Nephron progenitor cell (in vitro differentiated cells): Measurements from ENCODE around the gene LEKR1.

Experiments
- DNase-seq: peaks from one replicate; pipeline ENCODE4 v3.0.0; 2021
- H3K27ac Mint-ChIP-seq: 2 replicates; pipeline ENCODE4 v1.8.0; 2021; ENCODE audit warnings: mild to moderate bottlenecking, moderate library complexity, mixed read lengths
- H3K27me3 Mint-ChIP-seq: 2 replicates; pipeline ENCODE4 v1.8.0; 2021; ENCODE audit warnings: mild to moderate bottlenecking, low read depth, mixed read lengths; ENCODE audit not compliant: poor library complexity
- H3K36me3 Mint-ChIP-seq: 2 replicates; pipeline ENCODE4 v1.8.0; 2021; ENCODE audit warnings: low read depth, mixed read lengths
- H3K4me1 Mint-ChIP-seq: 2 replicates; pipeline ENCODE4 v1.8.0; 2021; ENCODE audit warnings: mixed read lengths
- H3K4me3 Mint-ChIP-seq: 2 replicates; pipeline ENCODE4 v1.8.0; 2021; ENCODE audit warnings: mild to moderate bottlenecking, moderate library complexity, mixed read lengths
- H3K9me3 Mint-ChIP-seq: 2 replicates; pipeline ENCODE4 v1.8.0; 2021; ENCODE audit warnings: mild to moderate bottlenecking, moderate library complexity, mixed read lengths
- TF ChIP-seq, protein P1 (sequence below): fragments of 200-600 bp; sonication (generic); IDR thresholded peaks from 2 replicates; pipeline ENCODE4 v1.5.0; 2021; ENCODE audit warnings: antibody characterized with exemption

The LEKR1 gene

DNA sequence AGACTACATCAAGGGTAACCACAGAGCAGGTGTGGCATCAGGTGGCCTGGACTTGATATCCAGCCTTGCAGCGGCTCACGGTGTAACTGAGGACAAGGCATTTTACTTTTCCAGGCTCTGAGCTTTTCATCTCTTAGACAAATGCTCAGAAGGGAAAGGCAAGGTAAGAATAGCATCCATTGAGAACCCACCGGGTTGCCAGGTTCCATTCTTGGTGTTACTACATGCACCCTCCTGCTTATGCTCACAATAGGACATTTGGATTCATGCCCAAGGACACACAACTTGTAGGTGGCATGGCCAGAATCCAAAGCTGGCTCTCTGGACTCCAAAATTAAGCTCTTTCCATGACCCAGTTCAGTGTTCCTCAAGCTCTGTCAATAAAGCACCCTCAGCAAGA, 248.3 kb downstream of the LEKR1 start:
- H3K4me1 Mint-ChIP-seq, result peaks cover 50% of the 10 kb centered on the region
- H3K27ac Mint-ChIP-seq, result no peak overlapping the region
- no peak for DNase-seq
- no peaks in the 10 kb centered on the region for H3K27me3 Mint-ChIP-seq
- TF ChIP-seq, protein P1, sequence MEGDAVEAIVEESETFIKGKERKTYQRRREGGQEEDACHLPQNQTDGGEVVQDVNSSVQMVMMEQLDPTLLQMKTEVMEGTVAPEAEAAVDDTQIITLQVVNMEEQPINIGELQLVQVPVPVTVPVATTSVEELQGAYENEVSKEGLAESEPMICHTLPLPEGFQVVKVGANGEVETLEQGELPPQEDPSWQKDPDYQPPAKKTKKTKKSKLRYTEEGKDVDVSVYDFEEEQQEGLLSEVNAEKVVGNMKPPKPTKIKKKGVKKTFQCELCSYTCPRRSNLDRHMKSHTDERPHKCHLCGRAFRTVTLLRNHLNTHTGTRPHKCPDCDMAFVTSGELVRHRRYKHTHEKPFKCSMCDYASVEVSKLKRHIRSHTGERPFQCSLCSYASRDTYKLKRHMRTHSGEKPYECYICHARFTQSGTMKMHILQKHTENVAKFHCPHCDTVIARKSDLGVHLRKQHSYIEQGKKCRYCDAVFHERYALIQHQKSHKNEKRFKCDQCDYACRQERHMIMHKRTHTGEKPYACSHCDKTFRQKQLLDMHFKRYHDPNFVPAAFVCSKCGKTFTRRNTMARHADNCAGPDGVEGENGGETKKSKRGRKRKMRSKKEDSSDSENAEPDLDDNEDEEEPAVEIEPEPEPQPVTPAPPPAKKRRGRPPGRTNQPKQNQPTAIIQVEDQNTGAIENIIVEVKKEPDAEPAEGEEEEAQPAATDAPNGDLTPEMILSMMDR, result no peak
- H3K9me3 Mint-ChIP-seq, result peaks cover 5% of the 10 kb centered on the region
- no peaks in the 10 kb centered on the region for H3K36me3 Mint-ChIP-seq
- no peak overlapping the region for H3K4me3 Mint-ChIP-seq

DNA sequence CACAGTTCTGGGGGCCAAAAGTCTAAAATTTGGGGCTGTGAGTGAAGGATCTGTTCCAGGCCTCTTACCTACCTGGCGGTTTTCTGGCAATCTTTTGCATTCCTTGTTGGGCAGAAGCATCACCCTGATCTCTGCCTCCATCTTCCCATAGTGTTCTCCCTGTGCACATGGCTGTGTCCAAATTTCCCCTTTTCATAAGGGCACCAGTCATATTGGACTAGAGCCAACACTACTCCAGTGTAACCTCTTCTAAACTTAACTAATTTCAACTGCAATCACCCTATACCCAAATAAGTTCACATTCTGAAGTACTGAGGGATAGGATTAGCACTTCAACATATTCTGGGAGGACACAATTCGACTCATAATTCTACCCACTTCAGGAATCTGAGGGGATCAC, 248.8 kb downstream of the LEKR1 start:
- Mint-ChIP-seq H3K36me3 (no peaks in the 10 kb centered on the region), H3K4me1 (peaks cover 53% of the 10 kb centered on the region), H3K9me3 (peaks cover 5% of the 10 kb centered on the region), H3K27ac (no peak overlapping the region), H3K27me3 (no peaks in the 10 kb centered on the region), H3K4me3 (no peak overlapping the region)
- no peak for DNase-seq
- TF ChIP-seq, protein P1, result no peak

DNA sequence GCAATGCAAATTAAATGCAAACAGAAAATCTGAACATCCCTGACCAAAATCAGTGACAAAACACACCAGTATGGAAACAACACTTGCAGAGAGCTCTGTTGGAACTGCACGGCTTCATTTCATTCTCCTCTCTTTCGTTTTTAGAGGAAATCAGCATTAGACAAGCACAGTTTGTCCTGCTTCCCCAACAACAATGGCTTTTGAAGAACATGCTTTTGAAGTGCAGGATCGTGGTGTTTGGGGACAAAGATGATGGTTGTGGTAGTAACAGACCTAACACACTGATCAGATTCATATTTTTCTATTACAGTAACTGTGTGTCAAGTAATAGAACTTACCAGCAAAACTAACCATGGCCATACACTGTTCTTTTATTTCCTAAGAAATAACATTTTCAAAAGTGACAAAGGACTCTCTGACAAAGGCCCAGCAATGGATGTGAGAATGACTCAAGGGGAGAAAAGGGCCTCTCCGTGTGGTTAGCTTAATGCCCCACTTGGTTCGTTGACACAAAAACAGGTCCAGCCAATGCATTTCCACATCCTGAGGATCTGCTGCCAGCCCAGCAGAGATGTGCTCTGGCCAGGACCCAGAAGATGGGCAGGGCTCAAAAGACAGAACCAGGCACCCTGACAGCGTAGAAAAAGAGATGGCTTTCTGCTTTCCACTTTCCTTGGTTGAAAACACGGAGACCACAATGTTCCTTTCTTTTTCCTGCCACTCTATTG, 249.7 kb downstream of the LEKR1 start:
- H3K4me3 Mint-ChIP-seq, result no peak overlapping the region
- no peaks in the 10 kb centered on the region for H3K27me3 Mint-ChIP-seq
- TF ChIP-seq, protein P1, result no peak
- no peak overlapping the region for H3K27ac Mint-ChIP-seq
- no peak for DNase-seq
- H3K36me3 Mint-ChIP-seq, result no peaks in the 10 kb centered on the region
- H3K9me3 Mint-ChIP-seq, result peaks cover 5% of the 10 kb centered on the region
- peaks cover 53% of the 10 kb centered on the region for H3K4me1 Mint-ChIP-seq

DNA sequence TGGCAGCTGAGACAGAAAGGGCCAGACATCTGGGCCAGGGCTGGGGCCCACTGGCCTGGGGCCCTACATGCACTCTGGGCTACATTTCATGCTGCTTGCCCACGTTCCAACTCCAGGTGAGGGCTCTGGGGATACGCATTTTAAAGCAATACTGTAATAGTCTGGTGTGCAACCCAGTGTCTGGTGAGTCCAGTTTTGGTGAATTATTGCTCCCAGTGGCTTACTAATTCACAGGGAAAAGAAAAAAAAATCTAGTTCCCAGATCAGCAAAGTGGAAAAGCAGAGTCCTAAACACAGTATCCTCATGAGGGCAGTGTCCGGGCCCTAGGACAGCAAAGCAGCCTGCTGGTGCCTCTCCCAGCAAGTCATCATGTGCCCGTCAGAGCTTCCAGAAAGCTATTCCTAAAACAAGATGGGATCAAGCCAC, 251.4 kb downstream of the LEKR1 start:
- peak overlapping the region; percentile 59 for H3K4me3 Mint-ChIP-seq
- no peaks in the 10 kb centered on the region for H3K36me3 Mint-ChIP-seq
- H3K27me3 Mint-ChIP-seq, result no peaks in the 10 kb centered on the region
- H3K4me1 Mint-ChIP-seq, result peaks cover 70% of the 10 kb centered on the region
- TF ChIP-seq, protein P1, result no peak
- H3K9me3 Mint-ChIP-seq, result no peaks in the 10 kb centered on the region
- peak; percentile 10 for DNase-seq
- H3K27ac Mint-ChIP-seq, result peak overlapping the region; percentile 94

DNA sequence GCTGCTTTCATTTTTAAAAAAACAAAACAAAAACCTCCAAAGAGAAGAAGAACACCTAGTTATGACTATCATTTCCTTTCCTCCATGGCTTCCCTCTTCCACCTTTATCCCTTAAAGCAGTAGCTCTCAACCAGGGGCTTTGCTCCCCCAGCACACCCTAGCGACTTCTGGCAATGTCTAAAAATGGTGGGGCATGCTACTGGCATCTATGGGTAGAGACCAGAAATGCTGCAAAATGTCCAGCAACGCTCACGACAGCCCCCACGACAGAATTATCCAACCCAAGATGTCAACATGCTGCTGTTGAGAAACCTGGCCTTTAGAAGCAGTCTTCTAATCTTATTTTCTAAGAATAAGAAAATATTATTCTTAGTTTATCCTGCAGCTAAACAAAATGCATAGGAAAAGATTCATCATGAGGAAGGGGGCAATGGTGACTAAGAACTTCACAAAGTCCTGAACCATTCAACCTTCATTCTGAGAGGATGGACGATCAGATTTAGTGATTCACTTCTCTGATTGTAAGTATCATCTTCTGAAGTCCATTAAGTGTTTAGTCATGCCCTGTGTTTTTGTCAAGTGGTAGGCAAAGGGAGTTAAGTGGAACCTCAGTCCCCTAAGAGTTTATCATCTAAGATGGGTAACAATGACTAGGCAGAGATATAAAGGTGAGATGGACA, 252.1 kb downstream of the LEKR1 start:
- TF ChIP-seq, protein P1, result no peak
- H3K4me3 Mint-ChIP-seq, result peak overlapping the region; percentile 59
- peaks cover 77% of the 10 kb centered on the region for H3K4me1 Mint-ChIP-seq
- H3K27ac Mint-ChIP-seq, result peak overlapping the region; percentile 94
- H3K36me3 Mint-ChIP-seq, result no peaks in the 10 kb centered on the region
- no peaks in the 10 kb centered on the region for H3K27me3 Mint-ChIP-seq
- no peak for DNase-seq
- no peaks in the 10 kb centered on the region for H3K9me3 Mint-ChIP-seq
